RWPE1 (cell line): Measurements from ENCODE around the gene GRAMD1A.

Source experiments
- CTCF ChIA-PET: fragments of 350-600 bp; sonication (Branson Sonifier 250); formaldehyde crosslinking; extraction: SDS; loops from one replicate; lab custom pipeline; 2021; lab: Yijun Ruan, JAX
- POLR2A ChIA-PET: fragments of 400-600 bp; formaldehyde crosslinking; extraction: SDS; loops from one replicate; lab custom pipeline; 2020; ENCODE audit warnings: antibody characterized with exemption; ENCODE audit not compliant: low non-redundant PET; lab: Yijun Ruan, JAX
- DNase-seq: peaks from one replicate; pipeline ENCODE4 v3.0.0; 2012; ENCODE audit warnings: low spot score
- H3K27ac ChIP-seq: fragments of 450-650 bp; 2 replicates; pipeline ENCODE4 v1.5.1; 2017
- CTCF ChIP-seq: fragments of 450-650 bp; conservative IDR thresholded peaks from 2 replicates; pipeline ENCODE4 v1.5.1; 2017; ENCODE audit warnings: low read depth, mild to moderate bottlenecking

The GRAMD1A gene

DNA sequence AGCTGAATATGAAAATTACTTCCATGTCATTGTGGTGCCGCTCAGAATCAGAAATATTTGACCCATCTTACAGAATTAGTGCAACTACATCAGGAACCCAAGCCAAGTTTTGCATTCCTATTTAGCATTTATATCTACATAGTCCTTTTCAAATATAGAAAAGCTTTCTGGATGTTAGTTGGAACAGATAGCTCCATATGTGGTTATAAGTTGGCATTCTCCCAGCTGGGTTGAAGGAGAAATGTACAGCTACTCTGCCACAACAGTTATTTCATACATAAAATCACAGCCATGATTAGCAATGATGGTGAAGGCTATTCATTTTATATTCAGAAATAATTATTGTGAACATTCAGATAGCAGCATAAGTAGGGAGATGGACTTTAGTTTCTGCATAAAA is 69.6 kb downstream of the GRAMD1A start:
- no peak for DNase-seq
- ChIA-PET POLR2A (no interaction called here), CTCF (interaction anchor here (0.7 to 1.2 kb wide), 2 partner anchors 20 to 66 kb away, joined by 3 to 4 read pairs; no protein-coding TSS in a partner anchor)
- TF ChIP-seq CTCF, result no peak
- H3K27ac ChIP-seq, result no peak overlapping the region

GRCh38 chr19:35070471-35070870 is 70.3 kb downstream of the GRAMD1A start:
- ChIA-PET POLR2A (no interaction called here), CTCF (interaction anchor here (0.6 to 1.3 kb wide), 5 partner anchors 20 to 97 kb away, joined by 3 to 7 read pairs (median 4); no protein-coding TSS in a partner anchor)
- TF ChIP-seq CTCF, result no peak
- no peak overlapping the region for H3K27ac ChIP-seq
- DNase-seq, result no peak

- POLR2A ChIA-PET, result no interaction called here
- no peak for TF ChIP-seq CTCF
- H3K27ac ChIP-seq, result no peak overlapping the region
- no peak for DNase-seq
- CTCF ChIA-PET, result interaction anchor here (0.7 to 1.2 kb wide), 2 partner anchors 23 to 477 kb away, joined by 3 read pairs; no protein-coding TSS in a partner anchor
Measured at GRCh38 chr19:35073516-35073915, 73.4 kb downstream of the GRAMD1A start.

- H3K27ac ChIP-seq, result no peak overlapping the region
- DNase-seq, result no peak
- ChIA-PET CTCF (interaction anchor here (0.7 to 1.2 kb wide), 3 partner anchors 22 to 477 kb away, joined by 3 to 4 read pairs (median 3); no protein-coding TSS in a partner anchor), POLR2A (no interaction called here)
- no peak for TF ChIP-seq CTCF
Measured at GRCh38 chr19:35073941-35074340, 73.8 kb downstream of the GRAMD1A start.

- CTCF ChIA-PET, result interaction anchor here (0.7 to 1.2 kb wide), 3 partner anchors 22 to 476 kb away, joined by 3 to 4 read pairs (median 3); no protein-coding TSS in a partner anchor
- POLR2A ChIA-PET, result no interaction called here
Measured at GRCh38 chr19:35074426-35075201, 74.5 kb downstream of the GRAMD1A start.

More at GRCh38 chr19:35074426-35075201, 74.5 kb downstream of the GRAMD1A start:
- no peak overlapping the region for H3K27ac ChIP-seq
- no peak for DNase-seq
- no peak for TF ChIP-seq CTCF
